AG04450 (cell line): ENCODE data around the gene DDX10. TPM values are rescaled to one million over a fixed set of nuclear protein-coding genes. Genes with fewer than 3 reads are reported as not detected.

Experiments used
- CTCF ChIA-PET: fragments of 300-600, 350-600 bp; formaldehyde crosslinking; extraction: SDS; loops from one replicate; lab custom pipeline; 2022; ENCODE audit warnings: antibody characterized with exemption, inconsistent platforms; lab: Charles Lee
- POLR2A ChIA-PET: fragments of 350-600 bp; formaldehyde crosslinking; extraction: SDS; loops from one replicate; lab custom pipeline; 2021; ENCODE audit warnings: antibody characterized with exemption, inconsistent platforms; lab: Yijun Ruan, JAX
- DNase-seq: peaks from one replicate; pipeline ENCODE4 v3.0.0-alpha.2; 2011; ENCODE audit warnings: low read depth, low spot score
- H3K27ac ChIP-seq: one replicate; pipeline ENCODE4 v1.5.1; 2012; ENCODE audit warnings: low read depth, low read length, control low read depth
- H3K27me3 ChIP-seq: one replicate; pipeline ENCODE4 v1.6.0; 2012; ENCODE audit warnings: low read length; ENCODE audit not compliant: control insufficient read depth, insufficient read depth
- H3K4me3 ChIP-seq: 2 replicates; pipeline ENCODE4 v1.5.1; 2011; ENCODE audit warnings: mild to moderate bottlenecking, low read depth, low read length, control low read depth
- H3K9me3 ChIP-seq: 2 replicates; pipeline ENCODE4 v1.5.1; 2012; ENCODE audit warnings: low read length; ENCODE audit not compliant: control insufficient read depth, insufficient read depth
- polyA plus RNA-seq: library from polyadenylated mRNA; depleted of rRNA; stranded (reverse); fragments of >200 nt; gene quantifications from 2 replicates; pipeline ENCODE4 v1.2.3, GENCODE V29; 2011
- TF ChIP-seq, protein P1 (sequence below): IDR thresholded peaks from 2 replicates; pipeline ENCODE4 v1.5.1; 2011; ENCODE audit warnings: low read depth, low read length, control low read depth, inconsistent platforms

DDX10 gene
- polyA plus RNA-seq, 1 experiment = 27.1 TPM

DNA sequence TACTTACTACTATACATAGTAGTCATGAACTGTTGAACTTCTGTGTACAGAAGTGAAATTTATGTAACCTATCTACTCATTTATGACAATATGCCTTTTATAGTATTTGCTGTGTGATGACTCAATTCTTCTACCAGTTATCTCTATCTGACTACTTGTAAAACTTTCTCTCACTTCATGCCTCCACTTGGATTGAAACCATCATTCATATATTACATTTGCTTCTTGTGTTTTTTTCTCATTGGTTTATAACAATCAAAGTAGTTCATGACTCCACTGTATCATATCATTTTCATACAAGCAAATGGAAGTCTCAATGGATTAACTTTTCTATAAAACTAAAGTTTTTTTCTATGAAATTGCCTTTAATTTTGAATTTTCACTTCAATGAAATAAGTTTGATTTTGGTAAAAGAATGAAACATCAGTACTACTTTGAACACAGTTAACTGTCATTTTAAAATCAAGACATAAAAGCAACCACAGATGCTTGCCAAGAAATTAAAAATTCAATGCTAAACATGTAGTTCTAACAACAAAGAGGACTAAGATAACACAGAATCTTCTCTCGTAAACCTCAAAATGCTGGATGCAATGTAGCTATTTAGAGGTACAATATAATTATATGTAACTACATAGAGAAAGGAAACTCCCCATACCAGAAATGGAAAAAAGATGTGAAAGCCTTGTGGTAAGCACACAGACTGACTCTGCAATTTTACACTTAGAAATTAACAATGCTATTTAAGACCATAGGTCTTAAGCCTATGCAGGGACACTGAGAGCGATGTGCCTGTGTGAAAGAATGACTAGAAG lies 43.7 kb upstream of the DDX10 start:
- H3K9me3 ChIP-seq = no peaks in the 10 kb centered on the region
- ChIA-PET POLR2A (interaction anchor here (0.7 kb wide), 1 partner anchor 11 kb away, joined by 4 read pairs; no protein-coding TSS in a partner anchor), CTCF (no interaction called here)
- TF ChIP-seq, protein P1, sequence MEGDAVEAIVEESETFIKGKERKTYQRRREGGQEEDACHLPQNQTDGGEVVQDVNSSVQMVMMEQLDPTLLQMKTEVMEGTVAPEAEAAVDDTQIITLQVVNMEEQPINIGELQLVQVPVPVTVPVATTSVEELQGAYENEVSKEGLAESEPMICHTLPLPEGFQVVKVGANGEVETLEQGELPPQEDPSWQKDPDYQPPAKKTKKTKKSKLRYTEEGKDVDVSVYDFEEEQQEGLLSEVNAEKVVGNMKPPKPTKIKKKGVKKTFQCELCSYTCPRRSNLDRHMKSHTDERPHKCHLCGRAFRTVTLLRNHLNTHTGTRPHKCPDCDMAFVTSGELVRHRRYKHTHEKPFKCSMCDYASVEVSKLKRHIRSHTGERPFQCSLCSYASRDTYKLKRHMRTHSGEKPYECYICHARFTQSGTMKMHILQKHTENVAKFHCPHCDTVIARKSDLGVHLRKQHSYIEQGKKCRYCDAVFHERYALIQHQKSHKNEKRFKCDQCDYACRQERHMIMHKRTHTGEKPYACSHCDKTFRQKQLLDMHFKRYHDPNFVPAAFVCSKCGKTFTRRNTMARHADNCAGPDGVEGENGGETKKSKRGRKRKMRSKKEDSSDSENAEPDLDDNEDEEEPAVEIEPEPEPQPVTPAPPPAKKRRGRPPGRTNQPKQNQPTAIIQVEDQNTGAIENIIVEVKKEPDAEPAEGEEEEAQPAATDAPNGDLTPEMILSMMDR = no peak
- no peak for DNase-seq
- no peaks in the 10 kb centered on the region for H3K27me3 ChIP-seq
- no peak overlapping the region for H3K27ac ChIP-seq
- no peak overlapping the region for H3K4me3 ChIP-seq

DNA sequence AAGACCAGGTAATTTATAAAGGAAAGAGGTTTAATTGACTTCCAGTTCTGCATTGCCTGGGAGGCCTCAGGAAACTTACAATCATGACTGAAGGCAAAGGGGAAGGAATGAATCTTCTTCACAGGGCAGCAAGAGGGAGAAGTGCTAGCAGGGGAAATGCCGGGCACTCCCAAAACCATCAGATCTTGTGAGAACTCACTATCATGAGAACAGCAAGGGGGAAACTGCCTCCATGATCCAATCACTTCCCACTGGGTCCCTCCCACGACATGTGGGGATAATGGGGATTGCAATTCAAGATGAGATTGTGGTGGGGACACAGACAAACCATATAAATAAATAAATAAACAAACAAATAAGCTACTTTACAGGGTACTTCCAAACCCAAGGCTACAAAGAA lies 42.5 kb upstream of the DDX10 start:
- TF ChIP-seq, protein P1 = no peak
- POLR2A ChIA-PET = no interaction called here
- CTCF ChIA-PET = no interaction called here

DNA sequence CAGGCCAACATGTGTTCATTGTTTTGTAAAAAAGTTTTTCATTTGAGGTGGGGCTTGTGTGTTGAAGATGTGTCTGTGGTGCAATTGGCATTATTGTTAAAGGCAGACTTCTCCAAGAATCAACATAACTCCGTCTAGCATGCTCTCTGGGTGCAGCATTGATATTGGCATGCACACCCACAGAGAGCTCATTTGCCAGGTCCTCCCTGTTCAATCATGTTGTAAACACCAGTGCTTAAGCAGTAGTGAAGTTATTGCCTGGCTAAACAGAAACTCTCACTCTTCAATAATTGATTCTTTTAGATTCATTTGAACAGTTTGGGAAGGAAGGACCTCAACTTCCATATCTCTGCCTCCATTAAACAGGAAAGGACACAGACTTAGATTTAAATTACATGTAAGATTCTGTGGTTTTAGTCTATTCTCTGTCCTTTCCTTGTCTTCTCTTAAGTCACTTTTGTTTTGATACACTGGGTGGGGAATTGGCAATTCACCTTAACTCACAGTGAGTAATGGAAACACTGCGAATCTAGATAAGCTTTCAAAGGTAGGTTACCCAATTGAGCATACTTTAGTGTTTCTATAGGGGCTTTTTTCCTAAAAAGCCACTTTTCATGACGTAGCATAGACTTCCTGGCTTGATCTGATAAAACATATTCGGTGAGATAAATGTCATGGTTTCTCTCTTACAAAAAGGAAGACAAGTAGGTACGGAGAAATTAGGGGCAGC lies 40.5 kb upstream of the DDX10 start:
- Histone ChIP-seq H3K4me3 (no peak overlapping the region), H3K27me3 (no peaks in the 10 kb centered on the region), H3K27ac (no peak overlapping the region), H3K9me3 (peaks cover 12% of the 10 kb centered on the region)
- CTCF ChIA-PET = no interaction called here
- no peak for DNase-seq
- TF ChIP-seq, protein P1 = no peak
- POLR2A ChIA-PET = no interaction called here

More for the DNA sequence above, 42.5 kb upstream of the DDX10 start:
- Histone ChIP-seq H3K27me3 (no peaks in the 10 kb centered on the region), H3K27ac (no peak overlapping the region), H3K4me3 (no peak overlapping the region), H3K9me3 (no peaks in the 10 kb centered on the region)
- no peak for DNase-seq

DNA sequence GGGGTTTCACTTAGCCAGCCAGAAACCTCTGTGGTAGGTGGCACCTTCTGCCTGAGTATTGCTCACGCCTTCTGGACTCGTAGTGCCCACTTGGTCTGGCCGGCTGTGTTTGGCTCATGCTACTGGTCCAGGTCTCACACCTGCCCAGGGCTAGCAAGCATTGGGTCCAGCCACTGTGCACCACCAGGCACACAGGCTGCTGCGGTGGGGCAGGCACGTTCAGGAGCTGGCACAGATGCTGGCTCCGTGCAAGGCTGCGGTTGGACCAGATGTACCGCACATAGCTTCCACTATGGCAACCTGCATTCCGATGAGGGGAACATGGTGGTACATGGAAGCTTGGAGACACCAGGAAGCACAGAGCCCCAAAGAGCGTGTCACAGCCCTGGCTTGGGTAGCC lies 36.5 kb upstream of the DDX10 start:
- ChIA-PET CTCF (no interaction called here), POLR2A (no interaction called here)
- TF ChIP-seq, protein P1 = no peak
- Histone ChIP-seq H3K27me3 (peaks cover 3% of the 10 kb centered on the region), H3K27ac (no peak overlapping the region), H3K9me3 (peaks cover 12% of the 10 kb centered on the region), H3K4me3 (no peak overlapping the region)
- DNase-seq = no peak

DNA sequence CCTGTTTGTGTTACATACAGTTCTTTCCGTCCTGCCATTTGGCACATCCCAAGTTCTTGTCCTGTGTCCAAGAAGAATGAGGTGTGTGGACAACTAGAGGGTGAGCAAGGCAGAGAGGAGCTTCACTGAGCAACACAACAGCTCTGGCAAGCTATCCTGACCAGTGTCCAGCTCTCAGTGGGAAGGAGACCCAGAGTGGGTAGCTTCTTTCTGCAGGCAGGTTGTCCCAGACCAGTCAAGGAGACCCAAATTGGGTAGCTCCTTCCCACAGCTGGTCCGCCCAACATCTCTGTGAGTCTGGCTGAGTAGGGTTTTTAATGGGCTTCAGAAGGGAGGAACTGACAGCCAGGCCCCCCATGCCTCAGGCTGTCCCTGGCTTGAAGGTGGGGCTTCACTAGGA lies 36.1 kb upstream of the DDX10 start:
- DNase-seq = no peak
- POLR2A ChIA-PET = no interaction called here
- TF ChIP-seq, protein P1 = no peak
- CTCF ChIA-PET = interaction anchor here (0.6 kb wide), 1 partner anchor 18 kb away, joined by 3 read pairs; no protein-coding TSS in a partner anchor
- H3K4me3 ChIP-seq = no peak overlapping the region
- H3K27ac ChIP-seq = no peak overlapping the region
- peaks cover 3% of the 10 kb centered on the region for H3K27me3 ChIP-seq
- H3K9me3 ChIP-seq = peaks cover 12% of the 10 kb centered on the region
